DMS53 (cell line): Measurements from ENCODE around the gene ANXA6.

ENCODE experiments used
- DNase-seq: peaks from one replicate; lab custom pipeline; 2025; lab: John Stamatoyannopoulos, UW

ANXA6 gene

GRCh38 chr5:151153300-151153699 lies 4.3 kb downstream of the ANXA6 start:
- DNase-seq, result no peak

GRCh38 chr5:151151793-151152192 lies 5.8 kb downstream of the ANXA6 start:
- DNase-seq, result no peak

GRCh38 chr5:151151263-151151660 lies 6.3 kb downstream of the ANXA6 start:
- no peak for DNase-seq

GRCh38 chr5:151150471-151151262 lies 6.9 kb downstream of the ANXA6 start:
- DNase-seq, result peak; percentile 91

GRCh38 chr5:151148583-151148982 lies 9.0 kb downstream of the ANXA6 start:
- no peak for DNase-seq

- no peak for DNase-seq
Observed at GRCh38 chr5:151147033-151147432, 10.5 kb downstream of the ANXA6 start.

- DNase-seq, result no peak
Observed at GRCh38 chr5:151146061-151146460, 11.5 kb downstream of the ANXA6 start.

- no peak for DNase-seq
Observed at GRCh38 chr5:151144922-151145321, 12.7 kb downstream of the ANXA6 start.

- no peak for DNase-seq
Observed at GRCh38 chr5:151144275-151144674, 13.3 kb downstream of the ANXA6 start.

GRCh38 chr5:151143645-151144044 lies 13.9 kb downstream of the ANXA6 start:
- no peak for DNase-seq

GRCh38 chr5:151142933-151143332 lies 14.6 kb downstream of the ANXA6 start:
- DNase-seq, result no peak

GRCh38 chr5:151141535-151141934 lies 16.0 kb downstream of the ANXA6 start:
- DNase-seq, result no peak

- no peak for DNase-seq
Observed at GRCh38 chr5:151140686-151141459, 16.7 kb downstream of the ANXA6 start.

- no peak for DNase-seq
Observed at GRCh38 chr5:151139646-151140045, 17.9 kb downstream of the ANXA6 start.

- DNase-seq, result no peak
Observed at GRCh38 chr5:151139015-151139414, 18.6 kb downstream of the ANXA6 start.

- no peak for DNase-seq
Observed at GRCh38 chr5:151138114-151138513, 19.5 kb downstream of the ANXA6 start.

GRCh38 chr5:151137067-151137825 lies 20.3 kb downstream of the ANXA6 start:
- DNase-seq, result no peak

- DNase-seq, result peak; percentile 93
Observed at GRCh38 chr5:151134228-151134627, 23.4 kb downstream of the ANXA6 start.

GRCh38 chr5:151132963-151133362 lies 24.6 kb downstream of the ANXA6 start:
- DNase-seq, result peak; percentile 96

GRCh38 chr5:151130922-151131891 lies 26.4 kb downstream of the ANXA6 start:
- DNase-seq, result peak; percentile 94

- no peak for DNase-seq
Observed at GRCh38 chr5:151130235-151130921, 27.2 kb downstream of the ANXA6 start.
